Stimulated activated CD4-positive, alpha-beta T cell treated with anti-CD3 and anti-CD28 coated beads, TNF-alpha, amount 100 ng/mL, for 4 hours (primary cell): Measurements from ENCODE around the gene ZNF157.
A peak's percentile ranks its signal among the peaks of the same experiment; 100 is the strongest.
"Not testable (repeated sequence)": the region's sequence is repeated elsewhere in the genome, so short reads cannot be mapped to it uniquely, and the experiment has no call there.

Source experiments
- DNase-seq, 3 experiments: peaks; one replicate each; pipeline ENCODE4 v3.0.0-alpha.2; 2020; ENCODE audit warnings: low read depth in 3 of 3

Gene ZNF157

DNA sequence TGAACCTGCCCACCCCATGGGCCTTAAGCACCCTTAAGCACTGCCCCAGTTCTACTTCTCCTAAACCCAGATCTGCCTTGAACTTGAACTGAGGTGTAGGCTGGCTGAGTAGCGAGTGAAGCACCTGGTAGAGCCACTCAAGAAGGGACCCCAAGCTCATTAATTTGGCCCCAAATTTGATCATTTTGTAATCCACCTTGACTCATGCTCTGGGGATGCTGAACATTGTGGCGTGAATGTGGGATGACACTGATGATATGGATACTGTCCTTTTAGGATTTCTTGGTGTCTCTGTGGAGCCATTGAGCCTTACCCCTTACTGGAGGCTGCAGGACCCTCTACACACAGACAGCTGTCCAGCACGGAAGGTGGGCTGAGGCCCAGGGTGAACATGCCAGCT, at the start of gene ZNF157:
Gene ZNF157 (plus strand): TSS at position 301 of the 400 bp plus-strand sequence. CDS start 91 bp downstream, at position 392.
- DNase-seq = no peak

DNA sequence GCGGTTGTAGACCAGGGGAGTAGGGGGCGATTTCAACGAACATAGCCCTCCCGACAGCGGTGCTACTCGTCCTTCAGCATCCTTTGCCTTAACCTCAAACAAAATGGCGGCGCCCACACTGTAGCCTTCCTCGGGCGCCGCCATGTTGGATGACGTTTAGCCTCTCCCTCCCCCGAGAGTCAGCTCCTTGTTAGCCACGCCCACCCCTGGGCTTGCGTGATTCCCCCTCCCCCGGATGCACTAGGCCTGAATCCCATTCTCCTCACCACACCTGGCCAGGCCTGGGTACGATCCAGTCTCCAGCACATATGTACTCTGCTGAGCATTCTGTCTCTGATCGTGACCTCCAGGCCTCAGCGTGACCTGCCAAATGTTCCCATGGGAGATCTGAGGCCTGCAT, 49.0 kb upstream of the ZNF157 start:
- DNase-seq = no peak

DNA sequence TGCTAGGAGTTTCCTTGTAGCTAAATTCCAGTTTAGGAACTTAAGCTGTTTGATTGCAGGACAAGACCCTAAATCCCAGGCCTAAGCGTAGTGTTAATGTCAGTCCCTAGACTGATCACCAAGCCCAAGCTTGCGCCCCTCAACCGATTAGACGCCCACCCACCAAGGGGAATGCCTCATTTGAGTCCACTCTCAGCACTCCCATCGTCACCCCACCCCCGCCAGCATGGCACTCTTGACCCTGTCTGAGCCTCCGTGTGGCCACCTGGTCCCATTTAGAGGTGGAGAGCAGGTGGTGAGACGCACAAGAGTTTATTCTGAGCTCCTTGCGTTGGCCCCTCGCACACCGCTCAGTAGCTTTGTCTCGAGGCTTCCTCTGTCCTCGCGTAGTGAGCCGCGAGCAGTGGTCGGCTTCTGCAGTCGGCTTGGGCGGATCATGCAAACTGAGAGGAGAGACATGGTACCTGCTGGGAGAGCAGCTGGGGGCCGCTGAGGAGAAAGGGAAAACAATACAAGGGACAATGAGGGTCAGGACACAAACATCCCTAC, 48.5 kb upstream of the ZNF157 start:
- no peak for DNase-seq

DNA sequence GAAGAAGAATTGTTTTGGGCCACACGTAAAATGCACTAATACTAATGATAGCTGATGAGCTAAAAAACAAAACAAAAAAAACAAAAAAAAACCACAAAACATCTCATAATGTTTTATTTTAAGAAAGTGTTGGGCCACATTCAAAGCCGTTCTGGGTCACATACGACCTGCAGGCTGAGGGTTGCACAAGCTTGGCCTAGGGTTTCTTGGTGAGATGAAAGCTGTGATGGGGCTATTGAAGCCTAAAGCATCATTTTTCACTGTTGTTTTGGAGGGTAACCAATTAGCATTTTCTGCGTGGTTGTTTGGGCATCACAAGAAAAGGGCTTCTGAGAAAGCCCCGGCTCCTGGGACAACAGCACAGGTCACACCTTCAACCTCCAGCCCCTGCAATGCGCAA, 42.5 kb upstream of the ZNF157 start:
- DNase-seq = no peak

DNA sequence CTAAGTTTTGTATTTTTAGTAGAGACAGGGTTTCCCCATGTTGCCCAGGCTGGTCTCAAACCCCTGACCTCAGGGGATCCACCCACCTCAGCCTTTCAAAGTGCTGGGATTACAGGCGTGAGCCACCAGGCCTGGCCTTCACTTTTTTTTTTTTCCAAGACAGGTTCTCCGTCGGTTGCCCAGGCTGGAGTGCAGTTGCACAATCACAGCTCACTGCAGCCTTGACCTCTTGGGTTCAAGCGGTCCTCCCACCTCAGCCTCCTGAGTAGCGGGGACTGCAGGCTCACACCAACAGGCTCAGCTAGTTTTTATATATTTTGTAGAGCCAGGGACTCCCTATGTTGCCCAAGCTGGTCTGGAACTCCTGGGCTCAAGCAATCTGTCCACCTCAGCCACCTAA, 37.6 kb upstream of the ZNF157 start:
- DNase-seq = not testable (repeated sequence)

DNA sequence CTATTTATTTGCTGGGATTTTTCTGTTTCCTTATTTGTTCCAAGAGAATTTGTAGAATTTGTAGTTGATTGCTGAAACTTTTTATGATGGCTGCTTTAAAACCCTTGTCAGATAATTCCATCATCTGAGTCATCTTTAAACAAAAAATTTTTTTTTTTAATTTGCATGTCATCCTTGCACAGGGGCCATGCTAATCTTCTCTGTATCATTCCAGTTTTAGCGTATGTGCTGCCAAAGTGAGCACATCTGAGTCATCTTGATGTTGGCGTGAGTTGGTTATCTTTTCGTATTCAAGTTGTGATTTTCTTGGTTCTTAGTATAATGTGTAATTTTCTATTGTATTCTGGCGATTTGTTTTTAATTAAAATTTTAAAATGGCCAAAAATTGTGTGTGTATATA, 18.7 kb upstream of the ZNF157 start:
- no peak for DNase-seq

DNA sequence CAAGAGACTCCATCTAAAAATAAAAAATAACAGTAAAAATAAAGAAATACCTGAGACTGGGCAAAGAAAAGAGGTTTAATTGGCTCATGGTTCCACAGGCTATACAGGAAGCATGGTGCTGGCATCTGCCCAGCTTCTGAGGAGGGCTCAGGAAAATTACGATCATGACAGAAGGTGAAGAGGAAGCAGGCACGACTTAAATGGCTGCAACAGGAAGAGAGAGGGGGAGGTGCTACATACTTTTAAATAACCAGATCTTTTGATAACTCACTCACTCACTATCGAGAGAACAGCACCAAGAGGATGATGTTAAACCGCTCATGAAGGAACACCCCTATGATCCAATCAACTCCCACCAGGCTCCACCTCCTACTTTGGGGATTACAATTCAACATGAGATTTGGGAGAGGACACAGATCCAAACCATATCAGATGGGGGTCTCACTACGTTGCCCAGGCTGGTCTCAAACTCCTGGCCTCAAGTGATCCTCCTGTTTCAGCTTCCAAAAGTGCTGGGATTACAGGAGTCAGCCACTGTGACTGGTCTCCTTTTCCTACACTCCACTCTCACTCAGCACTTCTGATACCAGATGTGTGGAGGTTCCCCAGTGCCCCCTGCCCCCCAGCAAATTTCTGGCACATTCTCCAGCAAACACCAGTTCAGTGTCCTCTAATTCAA, 11.9 kb upstream of the ZNF157 start:
- peak in 2 of 3 experiments; percentile 5 to 11 for DNase-seq

DNA sequence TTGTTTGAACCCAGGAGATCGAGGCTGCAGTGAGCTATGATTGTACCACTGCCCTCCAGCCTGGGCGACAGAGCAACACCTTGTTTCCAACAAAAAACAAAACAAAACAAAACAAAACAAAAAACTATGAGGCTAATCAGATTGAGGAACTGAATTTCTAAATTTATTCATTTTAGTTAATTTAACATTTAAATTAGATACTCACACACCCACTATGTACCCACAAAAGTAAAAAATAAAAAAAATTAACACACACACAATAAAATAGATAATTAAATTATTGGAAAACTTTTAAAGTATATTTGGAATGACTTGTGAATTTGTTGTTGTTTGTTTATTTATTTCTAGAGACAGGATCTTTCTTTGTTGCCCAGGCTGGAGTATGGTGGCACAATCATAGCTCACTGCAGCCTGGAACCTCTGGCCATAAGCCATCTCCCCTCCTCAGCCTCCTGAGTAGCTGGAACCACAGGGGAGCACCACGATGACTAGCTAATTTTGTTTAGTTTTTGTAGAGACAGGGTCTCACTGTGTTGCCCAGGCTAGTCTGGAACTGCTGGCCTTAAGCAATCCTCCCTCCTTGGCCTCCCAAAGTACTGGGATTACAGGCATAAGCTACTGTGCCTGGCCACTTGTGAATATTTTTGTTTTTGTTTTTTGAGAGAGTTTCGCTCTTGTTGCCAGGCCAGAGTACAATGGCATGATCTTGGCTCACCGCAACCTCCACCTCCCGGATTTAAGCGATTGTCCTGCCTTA, 9.8 kb upstream of the ZNF157 start:
- no peak for DNase-seq

DNA sequence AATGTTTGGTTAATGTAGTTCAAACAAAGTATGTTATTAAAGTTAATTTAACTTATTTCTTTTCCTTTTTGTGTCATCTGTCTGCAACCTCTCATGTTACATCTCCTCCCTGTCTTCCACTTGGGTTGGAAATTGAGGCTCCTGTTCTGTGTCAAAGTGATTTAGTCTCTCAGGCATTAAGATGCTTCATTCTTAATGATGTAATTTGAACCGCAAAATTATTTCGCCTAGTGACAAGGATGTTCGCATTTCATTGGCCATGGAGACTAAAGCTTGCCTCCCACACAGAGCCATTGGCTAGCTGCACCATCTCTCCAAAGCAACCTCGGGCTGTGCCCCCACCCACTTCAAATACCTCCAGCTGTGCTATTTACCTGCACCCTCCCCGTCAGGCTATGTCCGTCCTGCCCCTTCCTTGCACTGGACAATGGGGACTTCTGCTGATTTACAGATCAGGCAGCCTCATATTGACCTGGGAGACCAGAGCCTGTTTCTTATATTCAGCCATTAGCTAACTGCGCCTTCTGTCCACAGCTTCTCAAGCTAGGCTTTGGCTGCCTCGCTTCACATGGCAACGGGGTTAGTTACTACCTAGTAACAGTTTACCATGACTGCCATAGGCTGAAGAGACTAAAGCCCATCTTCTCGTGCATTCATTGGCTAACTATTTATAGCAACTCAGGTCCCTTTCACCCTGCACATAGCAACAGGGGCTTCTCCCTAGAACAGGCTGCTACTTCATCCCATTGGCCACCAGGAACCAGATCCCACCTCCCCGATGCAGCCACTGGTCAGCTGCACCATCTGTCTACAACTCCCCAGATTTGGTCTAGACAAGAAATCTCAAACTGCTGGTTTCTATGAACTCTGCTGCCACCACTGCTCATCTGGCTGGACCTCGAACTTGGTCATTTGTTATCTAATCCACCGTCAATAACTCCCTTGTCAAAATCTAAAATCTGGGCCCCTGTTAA, 8.6 kb upstream of the ZNF157 start:
- no peak for DNase-seq

DNA sequence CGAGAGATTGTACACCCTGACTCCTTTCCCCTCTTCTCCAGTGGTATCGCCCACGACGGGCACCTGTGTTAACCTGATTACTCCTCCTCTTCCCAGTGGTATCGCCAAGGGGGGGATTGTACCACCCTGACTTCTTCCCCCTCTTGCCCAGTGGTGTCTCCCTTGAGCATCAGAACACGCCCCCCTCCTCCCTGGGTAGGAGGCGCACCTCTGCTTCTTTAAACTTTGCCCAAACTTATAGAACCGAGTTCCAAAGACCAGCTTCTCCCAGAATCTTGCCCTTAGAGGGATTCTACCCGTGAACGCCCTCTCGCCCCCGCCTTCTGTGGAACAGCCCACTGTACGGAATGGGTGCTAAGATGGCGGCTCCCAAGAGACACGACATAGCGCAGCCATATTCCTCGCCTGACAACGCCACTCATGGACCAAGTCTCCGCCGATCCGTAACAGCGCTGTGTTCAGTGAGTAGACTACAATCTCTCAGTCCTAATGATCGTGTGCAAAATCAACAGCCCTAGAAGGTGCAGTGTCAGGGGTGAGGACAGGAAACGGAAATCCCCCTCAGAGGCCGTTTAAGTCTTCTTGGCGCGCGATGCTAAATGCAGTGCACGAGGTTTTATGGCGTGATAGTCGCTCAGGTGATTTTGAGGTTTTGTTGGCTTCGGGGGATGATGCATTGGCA, 4.2 kb upstream of the ZNF157 start:
- DNase-seq = peak; percentile 18 to 51 (median 45)

DNA sequence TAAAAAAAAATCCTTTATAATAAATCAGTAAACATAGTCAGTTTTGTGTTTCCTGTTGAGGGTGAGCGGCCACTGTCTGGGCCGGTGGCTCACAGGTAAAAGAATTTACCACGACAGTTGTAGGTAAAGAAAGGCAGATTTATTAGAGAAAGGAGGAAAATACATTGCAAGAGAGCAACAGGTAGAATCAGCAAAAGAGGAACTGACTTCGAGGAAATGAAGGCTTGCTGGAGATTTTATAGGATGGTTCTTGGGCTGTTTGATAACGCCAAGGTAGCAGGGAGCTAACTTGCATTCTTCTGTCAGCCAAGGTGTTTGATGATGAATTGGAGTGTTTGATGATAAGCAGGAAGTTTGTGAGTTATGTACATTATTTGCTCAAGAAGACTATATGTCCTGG, 2.8 kb downstream of the ZNF157 start:
- DNase-seq = no peak

DNA sequence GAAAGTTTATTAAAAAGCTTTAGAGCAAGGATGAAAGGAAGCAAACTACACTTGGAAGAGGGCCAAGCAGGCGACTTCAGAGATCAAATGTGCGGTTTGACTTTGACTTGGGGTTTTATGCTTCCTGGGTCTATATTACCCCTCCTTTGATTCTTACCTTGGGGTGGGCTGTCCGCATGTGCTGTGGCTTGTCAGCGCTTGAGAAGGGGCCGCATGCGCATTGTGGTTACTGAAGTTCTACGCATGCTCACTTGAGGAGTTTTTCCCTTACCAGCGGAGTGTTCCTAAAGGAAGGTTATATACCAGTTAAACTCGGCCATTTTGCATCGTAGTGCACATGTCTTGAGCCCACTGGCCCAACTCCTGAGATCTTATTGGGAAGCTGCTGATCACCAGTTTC, 9.9 kb downstream of the ZNF157 start:
- peak; percentile 19 to 50 (median 28) for DNase-seq

DNA sequence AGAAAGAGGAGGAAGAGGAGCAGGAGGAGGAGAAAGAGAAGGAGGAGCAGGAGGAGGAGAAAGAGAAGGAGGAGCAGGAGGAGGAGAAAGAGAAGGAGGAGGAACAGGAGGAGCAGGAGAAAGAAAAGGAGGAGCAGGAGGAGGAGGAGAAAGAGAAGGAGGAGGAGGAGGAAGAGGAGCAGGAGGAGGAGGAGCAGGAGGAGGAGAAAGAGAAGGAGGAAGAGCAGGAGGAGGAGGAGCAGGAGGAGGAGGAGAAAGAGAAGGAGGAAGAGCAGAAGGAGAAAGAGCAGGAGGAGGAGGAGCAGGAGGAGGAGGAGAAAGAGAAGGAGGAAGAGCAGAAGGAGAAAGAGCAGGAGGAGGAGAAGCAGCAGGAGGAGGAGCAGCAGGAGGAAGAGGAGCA, 10.5 kb downstream of the ZNF157 start:
- not testable (repeated sequence) for DNase-seq

DNA sequence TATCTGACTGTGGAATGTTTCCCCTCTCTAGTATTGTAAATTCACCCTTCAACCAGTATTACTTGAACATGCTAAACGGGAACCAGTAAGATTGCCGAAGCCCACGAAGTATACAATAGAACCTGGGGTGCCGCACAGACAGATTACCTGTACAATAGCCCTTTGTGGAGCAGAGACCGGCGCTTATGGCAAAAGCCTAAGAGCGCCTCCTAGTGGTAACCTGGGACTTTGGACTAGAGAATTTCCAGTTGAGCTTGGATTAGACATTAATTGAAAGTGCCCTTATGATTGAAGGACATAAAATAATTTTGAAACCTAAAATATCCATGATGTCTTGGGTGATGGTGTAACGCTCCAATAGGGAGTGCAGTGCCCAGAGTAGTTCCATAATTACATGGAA, 14.1 kb downstream of the ZNF157 start:
- peak in 2 of 3 experiments; percentile 30 to 54 for DNase-seq

DNA sequence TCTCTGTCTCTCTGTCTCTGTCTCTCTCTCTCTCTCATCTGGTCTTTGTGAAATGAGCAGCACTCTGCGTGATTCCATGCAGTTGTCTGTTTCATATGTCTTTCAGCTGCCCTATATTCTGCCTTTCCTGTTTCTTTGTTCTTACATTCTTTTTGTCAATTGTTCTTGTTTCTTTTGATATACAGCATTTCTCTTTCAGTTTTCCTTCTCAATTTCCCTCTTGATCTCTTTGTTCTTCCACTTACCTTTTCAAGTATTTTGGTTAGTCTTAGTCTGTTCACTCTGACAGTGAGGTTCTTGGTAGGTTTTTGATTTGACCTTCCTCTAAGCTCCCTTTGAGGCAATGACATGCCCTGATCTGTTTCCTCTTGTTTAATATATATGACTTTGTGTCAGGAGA, 20.4 kb downstream of the ZNF157 start:
- no peak for DNase-seq

DNA sequence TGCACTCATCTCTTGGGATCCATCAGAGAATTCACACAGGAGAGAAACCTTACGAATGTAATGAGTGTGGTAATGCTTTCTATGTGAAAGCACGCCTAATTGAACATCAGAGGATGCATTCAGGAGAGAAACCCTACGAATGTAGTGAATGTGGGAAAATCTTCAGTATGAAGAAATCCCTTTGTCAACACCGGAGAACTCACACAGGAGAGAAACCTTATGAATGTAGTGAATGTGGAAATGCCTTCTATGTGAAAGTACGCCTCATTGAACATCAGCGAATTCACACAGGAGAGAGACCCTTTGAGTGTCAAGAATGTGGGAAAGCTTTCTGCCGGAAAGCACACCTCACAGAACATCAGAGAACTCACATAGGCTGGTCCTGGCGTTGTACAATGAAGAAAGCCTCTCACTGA, 42.8 kb downstream of the ZNF157 start:
- DNase-seq = no peak

DNA sequence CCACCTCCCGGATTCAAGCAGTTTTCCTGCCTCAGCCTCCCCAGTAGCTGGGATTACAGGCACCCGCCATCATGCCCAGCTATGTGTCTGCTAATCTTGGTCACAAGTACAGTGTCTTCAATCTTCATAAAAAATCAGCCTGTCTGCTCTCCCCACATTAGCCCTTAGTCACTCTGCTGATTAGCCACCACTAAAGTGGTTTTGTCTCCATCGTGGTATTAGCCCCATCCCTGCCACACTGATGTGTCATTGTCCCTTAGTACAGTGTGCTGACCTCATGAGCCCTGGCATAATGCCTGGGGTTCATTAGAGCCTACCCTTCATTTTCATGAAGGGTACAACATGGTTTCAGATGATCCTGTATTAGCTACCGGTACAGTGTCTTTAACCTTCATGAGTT, 49.9 kb downstream of the ZNF157 start:
- DNase-seq = no peak

DNA sequence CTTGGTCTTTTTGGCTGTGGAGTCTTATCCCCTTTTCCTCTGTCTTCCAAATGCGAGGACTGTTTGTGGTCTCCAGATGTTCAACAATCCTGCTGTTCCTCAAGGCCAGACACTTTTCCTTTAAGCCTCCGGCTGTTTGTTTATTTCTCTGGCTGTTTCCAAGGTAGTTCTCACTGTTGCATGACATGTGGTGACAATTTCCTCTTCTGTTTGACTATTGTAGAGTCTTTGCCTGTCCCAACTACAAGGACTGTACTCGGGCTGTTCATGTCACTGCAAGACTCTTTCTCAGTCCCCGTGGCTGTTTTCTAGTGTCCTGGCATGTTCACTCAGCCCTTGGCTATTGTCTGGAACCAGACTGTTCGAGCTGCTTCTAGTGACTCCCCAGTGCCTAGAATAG, 50.6 kb downstream of the ZNF157 start:
- no peak for DNase-seq

DNA sequence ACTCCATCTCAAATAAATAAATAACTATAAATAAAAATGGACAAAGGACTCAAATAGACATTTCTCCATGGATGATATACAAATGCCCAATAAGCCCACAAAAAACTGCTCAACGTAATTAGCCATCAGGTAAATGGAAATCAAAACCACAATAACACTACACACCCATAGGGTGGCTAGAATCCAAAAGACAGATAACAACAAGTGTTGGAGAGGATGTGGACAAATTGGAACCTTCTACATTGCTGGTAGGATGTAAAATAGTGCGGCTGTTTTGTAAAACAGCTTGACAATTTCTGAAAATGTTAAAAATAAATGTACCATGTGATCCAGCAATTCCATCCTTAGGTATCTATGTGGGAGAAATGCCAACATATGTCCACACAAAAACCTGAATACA, 52.1 kb downstream of the ZNF157 start:
- DNase-seq = no peak

DNA sequence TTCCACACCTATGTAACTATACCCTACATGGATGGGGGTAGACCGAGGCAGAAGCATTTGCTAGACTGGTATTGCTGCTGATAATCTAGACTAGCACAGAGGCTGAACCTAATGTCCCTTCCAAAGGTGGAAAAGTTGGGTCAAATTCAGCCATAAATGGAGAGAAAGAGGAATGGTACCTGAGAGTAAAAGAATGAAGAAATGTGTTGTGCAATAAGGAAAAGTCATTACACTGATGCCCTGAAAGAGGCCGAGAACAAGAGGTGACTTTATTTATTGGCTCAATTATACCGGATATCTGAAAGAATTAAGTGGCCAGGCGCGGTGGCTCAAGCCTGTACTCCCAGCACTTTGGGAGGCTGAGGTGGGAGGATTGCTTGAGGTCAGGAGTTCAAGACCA, 60.5 kb downstream of the ZNF157 start:
- DNase-seq = no peak

DNA sequence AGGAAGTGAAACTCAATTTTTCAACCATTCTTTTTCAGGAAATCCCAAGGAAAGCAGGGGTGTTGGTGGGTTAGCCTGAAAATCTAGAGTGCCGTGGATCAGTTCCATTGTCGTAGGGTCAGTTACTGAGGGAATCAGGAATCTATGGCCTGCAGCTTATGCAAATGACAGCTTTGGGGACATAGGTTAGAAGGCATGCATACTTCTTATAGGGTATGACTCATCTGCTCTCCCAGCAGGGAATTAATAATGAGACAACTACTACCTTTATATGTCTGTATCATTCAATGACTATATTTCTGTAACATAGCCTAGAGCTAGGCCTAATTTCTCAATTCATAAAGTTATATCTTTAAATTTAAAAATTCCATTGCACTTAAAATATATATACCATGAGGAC, 76.1 kb downstream of the ZNF157 start:
- DNase-seq = no peak
